ENCODE results near the gene PELI3.

DNA sequence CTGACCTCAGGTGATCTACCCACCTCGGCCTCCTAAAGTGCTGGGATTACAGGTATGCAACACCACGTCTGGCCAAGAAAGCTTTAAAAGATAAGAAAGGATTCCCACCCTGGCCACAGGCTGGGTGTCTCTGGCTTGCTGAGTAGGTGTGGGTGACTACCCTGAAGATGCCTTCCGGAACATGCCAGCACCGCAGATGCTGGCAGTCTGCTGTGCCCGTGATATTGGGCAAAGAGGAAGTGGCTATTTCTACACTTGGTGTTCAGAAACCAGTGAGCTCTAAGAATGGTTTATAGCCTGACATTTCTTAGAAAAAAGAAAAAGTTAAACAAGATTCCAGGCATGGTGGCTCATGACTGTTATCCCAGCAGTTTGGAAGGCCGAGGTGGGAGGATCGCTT lies 34.1 kb upstream of the PELI3 start:
- TF ChIP-seq, protein P1, sequence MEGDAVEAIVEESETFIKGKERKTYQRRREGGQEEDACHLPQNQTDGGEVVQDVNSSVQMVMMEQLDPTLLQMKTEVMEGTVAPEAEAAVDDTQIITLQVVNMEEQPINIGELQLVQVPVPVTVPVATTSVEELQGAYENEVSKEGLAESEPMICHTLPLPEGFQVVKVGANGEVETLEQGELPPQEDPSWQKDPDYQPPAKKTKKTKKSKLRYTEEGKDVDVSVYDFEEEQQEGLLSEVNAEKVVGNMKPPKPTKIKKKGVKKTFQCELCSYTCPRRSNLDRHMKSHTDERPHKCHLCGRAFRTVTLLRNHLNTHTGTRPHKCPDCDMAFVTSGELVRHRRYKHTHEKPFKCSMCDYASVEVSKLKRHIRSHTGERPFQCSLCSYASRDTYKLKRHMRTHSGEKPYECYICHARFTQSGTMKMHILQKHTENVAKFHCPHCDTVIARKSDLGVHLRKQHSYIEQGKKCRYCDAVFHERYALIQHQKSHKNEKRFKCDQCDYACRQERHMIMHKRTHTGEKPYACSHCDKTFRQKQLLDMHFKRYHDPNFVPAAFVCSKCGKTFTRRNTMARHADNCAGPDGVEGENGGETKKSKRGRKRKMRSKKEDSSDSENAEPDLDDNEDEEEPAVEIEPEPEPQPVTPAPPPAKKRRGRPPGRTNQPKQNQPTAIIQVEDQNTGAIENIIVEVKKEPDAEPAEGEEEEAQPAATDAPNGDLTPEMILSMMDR (IDR thresholded peaks at IDR 0.05; ENCODE audit: insufficient read depth, low read length), result no peak
- TF ChIP-seq, protein P2, sequence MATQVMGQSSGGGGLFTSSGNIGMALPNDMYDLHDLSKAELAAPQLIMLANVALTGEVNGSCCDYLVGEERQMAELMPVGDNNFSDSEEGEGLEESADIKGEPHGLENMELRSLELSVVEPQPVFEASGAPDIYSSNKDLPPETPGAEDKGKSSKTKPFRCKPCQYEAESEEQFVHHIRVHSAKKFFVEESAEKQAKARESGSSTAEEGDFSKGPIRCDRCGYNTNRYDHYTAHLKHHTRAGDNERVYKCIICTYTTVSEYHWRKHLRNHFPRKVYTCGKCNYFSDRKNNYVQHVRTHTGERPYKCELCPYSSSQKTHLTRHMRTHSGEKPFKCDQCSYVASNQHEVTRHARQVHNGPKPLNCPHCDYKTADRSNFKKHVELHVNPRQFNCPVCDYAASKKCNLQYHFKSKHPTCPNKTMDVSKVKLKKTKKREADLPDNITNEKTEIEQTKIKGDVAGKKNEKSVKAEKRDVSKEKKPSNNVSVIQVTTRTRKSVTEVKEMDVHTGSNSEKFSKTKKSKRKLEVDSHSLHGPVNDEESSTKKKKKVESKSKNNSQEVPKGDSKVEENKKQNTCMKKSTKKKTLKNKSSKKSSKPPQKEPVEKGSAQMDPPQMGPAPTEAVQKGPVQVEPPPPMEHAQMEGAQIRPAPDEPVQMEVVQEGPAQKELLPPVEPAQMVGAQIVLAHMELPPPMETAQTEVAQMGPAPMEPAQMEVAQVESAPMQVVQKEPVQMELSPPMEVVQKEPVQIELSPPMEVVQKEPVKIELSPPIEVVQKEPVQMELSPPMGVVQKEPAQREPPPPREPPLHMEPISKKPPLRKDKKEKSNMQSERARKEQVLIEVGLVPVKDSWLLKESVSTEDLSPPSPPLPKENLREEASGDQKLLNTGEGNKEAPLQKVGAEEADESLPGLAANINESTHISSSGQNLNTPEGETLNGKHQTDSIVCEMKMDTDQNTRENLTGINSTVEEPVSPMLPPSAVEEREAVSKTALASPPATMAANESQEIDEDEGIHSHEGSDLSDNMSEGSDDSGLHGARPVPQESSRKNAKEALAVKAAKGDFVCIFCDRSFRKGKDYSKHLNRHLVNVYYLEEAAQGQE (IDR thresholded peaks at IDR 0.05; ENCODE audit: insufficient replicate concordance, low read depth), result no peak
- TF ChIP-seq POLR2AphosphoS5 (IDR thresholded peaks at IDR 0.05; ENCODE audit: low read depth), result peak; percentile 54

All from HL-60 (cell line).